AG10803 (cell line): Measurements from ENCODE around the gene GDF7.

Source experiments
- DNase-seq: peaks from one replicate; pipeline ENCODE4 v3.0.0; 2010; ENCODE audit warnings: low read depth
- H3K4me3 ChIP-seq: 2 replicates; pipeline ENCODE4 v1.5.1; 2011; ENCODE audit warnings: mild to moderate bottlenecking, low read length, control low read depth
- TF ChIP-seq, protein P1 (sequence below): conservative IDR thresholded peaks from 2 replicates; pipeline ENCODE4 v1.5.1; 2011; ENCODE audit warnings: mild to moderate bottlenecking, low read length, control low read depth, inconsistent platforms

The GDF7 gene

DNA sequence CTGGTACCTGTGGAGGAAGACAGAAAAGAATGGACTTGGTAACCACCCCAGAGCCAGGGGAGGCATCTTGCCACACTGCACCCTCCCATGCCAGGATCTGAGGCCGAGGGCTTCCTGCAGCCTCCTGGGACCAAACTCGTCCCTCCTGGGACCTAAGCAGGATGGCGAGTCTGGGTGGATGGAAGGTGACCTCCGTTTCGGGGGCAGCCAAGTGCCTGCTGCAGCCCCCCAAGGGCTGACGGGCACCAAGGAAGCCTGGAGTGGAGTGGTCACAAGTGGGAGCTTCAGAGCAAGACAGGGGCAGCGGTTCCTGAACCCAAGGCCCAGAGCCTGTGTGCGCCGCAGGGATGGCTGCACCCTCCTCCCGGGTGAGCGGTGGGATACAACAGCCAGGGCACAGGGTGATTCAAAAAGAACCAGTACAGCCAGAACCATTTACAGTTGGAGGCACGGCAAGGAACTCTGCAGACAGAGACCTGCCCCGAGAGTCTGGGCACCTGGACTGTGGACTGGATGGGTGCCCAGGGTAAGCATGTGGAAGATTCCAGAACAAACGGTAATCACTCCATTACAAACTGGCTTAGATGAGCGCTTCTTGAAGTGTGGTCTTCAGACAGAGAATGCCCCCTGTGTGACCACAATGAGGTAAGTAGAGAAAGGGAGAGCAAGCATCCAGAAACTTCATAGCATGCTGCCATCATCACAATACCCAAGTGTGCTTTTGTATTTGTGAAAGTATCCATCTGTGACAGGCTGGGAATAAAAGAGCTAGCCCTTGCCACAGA is 28.1 kb upstream of the GDF7 start:
- TF ChIP-seq, protein P1, sequence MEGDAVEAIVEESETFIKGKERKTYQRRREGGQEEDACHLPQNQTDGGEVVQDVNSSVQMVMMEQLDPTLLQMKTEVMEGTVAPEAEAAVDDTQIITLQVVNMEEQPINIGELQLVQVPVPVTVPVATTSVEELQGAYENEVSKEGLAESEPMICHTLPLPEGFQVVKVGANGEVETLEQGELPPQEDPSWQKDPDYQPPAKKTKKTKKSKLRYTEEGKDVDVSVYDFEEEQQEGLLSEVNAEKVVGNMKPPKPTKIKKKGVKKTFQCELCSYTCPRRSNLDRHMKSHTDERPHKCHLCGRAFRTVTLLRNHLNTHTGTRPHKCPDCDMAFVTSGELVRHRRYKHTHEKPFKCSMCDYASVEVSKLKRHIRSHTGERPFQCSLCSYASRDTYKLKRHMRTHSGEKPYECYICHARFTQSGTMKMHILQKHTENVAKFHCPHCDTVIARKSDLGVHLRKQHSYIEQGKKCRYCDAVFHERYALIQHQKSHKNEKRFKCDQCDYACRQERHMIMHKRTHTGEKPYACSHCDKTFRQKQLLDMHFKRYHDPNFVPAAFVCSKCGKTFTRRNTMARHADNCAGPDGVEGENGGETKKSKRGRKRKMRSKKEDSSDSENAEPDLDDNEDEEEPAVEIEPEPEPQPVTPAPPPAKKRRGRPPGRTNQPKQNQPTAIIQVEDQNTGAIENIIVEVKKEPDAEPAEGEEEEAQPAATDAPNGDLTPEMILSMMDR: no peak
- H3K4me3 ChIP-seq: no peak overlapping the region
- no peak for DNase-seq

DNA sequence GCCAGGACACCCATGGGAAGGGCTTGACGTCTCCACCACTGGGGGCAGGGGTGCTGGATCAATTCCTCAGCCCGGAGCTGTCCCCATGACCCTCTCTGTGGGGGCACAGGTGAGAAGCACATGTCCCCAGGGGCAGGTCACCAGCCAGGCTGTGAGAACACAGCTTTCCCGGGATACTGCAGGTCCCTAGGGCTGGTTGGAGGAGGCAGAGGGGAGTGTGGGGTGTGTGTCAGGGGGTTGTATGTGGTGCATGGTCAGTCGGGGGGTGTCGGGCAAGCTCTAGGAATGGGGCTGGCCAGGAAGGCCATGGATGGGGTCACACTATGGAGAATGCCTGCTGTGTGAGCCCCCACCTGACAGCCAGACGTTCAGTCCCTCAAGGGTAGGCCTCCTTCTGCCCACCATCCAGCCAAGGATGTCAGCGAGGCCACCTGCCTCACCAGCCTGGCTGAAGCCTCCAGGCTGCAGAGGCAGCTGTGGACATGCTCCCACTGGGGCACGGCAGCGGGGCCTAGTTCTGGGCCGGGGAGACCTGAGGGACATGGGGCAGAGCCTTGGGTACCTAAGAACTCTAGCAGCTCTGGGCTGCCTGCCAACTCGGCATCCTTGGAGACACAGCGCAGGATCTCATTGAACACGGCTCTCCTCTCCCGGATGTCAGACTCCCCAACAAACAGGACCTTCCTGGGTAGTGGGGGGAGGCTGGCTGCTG is 26.4 kb upstream of the GDF7 start:
- H3K4me3 ChIP-seq: no peak overlapping the region
- TF ChIP-seq, protein P1: no peak
- DNase-seq: no peak

DNA sequence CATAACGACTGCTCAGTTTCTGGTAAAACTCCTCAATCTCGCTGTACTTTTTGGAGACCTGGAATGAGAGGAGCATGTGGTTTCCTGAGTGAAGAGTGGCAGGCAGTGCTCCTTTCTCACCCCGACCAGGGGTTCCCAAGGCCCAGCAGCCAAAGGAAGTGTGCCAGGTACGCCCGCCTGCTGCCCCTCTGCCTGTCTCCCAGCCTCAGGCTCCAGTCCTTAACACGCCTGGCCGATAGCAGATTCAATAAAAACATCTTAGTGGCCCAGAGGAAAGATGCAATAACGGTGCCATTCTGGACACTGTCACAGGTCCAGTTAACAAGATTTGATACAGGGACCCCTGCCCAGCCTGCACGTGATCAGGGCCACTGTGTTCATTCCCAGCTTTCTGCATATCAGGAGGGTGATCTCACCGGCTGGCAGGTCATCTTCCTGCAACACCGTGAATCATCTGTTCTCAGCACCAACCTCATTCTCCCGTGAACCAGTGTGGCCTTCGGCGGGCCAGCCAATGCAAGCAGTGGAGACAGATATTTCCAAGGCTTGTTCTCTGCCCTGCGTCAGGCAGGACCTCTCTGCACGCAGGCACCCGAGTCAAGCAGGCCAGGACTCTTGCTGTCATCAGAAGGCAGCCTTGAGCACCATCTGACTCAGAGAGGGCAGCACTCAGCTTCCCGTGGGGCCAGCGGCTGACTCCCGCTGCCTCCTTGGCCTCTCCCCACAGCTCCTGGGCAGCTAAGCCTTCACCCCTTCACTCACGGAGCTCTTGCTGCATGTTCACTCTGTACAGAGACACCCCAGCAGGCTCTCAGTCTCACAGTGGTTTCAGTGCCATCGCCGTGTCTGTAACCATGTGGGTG is 25.6 kb upstream of the GDF7 start:
- DNase-seq: peak; percentile 64
- no peak overlapping the region for H3K4me3 ChIP-seq
- TF ChIP-seq, protein P1: no peak

DNA sequence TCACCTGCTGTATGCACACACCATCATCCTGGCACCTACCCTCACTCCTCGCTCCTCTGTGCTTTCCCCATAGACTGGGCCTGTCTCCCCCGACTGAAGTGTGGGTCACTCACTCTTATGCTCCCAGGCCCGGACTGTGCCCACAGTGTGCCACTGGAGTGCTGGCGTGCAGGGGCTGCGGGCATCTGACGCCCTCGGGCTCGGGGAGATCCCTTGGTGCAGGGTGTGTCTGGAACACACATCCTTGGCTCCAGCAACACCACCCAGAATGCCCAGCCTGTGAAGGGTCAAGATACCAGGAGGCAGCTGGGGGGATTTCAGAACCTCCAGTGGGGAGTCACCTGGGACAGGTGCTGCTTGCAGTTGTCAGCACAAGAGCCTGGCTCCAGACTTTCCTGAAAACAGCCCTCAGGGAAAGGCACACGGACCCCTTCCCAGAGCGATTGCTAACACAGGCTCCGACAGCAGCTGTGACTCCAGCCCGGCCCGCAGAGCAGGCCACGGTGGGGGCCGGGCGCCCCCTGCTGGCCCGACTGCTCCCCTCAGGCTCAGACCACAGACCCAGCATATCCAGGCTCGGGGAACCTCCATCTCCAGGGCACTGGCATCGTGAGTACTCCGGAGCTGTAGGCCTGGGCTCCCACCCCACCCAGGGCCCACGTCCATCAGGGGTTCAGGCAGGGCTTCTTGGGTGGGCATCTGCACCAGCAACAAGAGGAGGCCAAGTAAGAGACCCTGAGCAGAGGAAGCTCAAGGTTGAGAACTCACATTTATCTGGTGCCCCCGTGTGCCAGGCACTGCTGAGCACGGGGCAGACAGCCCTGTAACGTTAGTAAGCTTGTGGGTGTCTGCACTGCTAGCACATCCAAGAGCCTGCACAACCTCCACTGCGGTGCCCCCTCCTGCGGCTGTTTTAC is 24.6 kb upstream of the GDF7 start:
- TF ChIP-seq, protein P1: peak; percentile 88
- H3K4me3 ChIP-seq: no peak overlapping the region
- DNase-seq: peak; percentile 53

DNA sequence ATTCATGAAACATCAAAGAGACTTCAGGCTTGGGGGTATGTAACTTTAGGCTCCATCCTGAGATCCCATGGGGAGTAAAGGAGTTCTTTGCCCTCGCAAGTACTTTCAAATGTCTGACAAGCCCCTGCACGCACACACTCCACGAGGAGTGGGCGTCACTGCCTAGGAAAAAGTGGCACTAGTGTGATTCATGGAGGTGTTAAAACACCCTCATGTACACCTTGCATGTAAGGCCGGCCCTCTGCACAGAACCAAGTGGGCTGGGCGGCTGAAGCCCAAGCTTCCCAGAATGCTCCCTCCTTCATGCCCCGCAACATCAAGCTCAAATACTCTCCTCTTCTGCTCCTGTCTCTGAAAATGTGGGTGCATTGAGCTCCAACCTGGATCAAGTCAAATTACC is 23.9 kb upstream of the GDF7 start:
- DNase-seq: no peak
- TF ChIP-seq, protein P1: no peak
- no peak overlapping the region for H3K4me3 ChIP-seq

DNA sequence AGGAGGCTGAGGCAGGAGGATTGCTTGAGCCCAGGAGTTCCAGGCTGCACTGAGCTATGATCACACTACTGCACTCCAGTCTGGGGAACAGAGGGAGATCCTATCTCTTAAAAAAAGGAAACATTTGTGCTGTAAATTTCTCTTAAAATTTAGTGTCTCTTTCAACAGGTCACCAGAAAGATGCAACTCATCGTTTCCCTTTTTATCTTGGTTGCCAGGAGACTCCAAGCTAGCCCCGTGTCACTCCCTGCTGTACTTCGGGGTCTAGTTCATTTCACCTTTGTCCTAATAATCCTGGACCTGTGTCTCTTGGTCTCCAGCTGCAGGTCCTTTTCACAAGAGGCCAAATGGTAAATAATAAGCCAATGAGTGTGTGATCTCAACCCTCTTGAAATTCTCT is 23.1 kb upstream of the GDF7 start:
- no peak for DNase-seq
- H3K4me3 ChIP-seq: no peak overlapping the region
- TF ChIP-seq, protein P1: no peak
